Vagina (tissue), 2 donors: ENCODE measurements around the gene NISCH. TPM values are rescaled to one million over a fixed set of nuclear protein-coding genes. Genes with fewer than 3 reads are reported as not detected.

Experiments used
- DNase-seq, 2 donors: peaks; one replicate each; pipeline ENCODE4 v3.0.0-alpha.2; 2017; ENCODE audit errors: extremely low spot score in 2 of 2
- H3K27ac ChIP-seq: fragments of 200-600 bp; sonication (generic); one replicate; pipeline ENCODE4 v1.5.1; 2019
- H3K27me3 ChIP-seq: fragments of 200-600 bp; sonication (generic); one replicate; pipeline ENCODE4 v1.5.1; 2019
- H3K36me3 ChIP-seq, 2 donors: fragments of 200-600 bp; sonication (generic); one replicate each; pipeline ENCODE4 v1.5.1; 2017 to 2019
- H3K4me1 ChIP-seq: fragments of 200-600 bp; sonication (generic); one replicate; pipeline ENCODE4 v1.5.1; 2019
- H3K4me3 ChIP-seq, 2 donors: fragments of 200-600 bp; sonication (generic); 1 replicate in 1 of 2; 2 replicates in 1 of 2; pipeline ENCODE4 v1.5.1; 2016 to 2019
- H3K9me3 ChIP-seq: fragments of 200-600 bp; sonication (generic); one replicate; pipeline ENCODE4 v1.5.1; 2019
- POLR2A ChIP-seq, 2 donors: fragments of 450-650 bp; IDR thresholded peaks; one replicate each; pipeline ENCODE4 v1.6.1; 2017; ENCODE audit warnings: antibody characterized with exemption in 2 of 2, mild to moderate bottlenecking in 2 of 2, moderate library complexity in 2 of 2
- POLR2AphosphoS5 ChIP-seq, 2 donors: sonication (generic); formaldehyde crosslinking; IDR thresholded peaks; one replicate each; pipeline ENCODE4 v1.9.0; 2017; ENCODE audit warnings: antibody characterized with exemption in 2 of 2, mild to moderate bottlenecking in 2 of 2, low read depth in 1 of 2; ENCODE audit not compliant: insufficient read depth in 1 of 2
- intact Hi-C: fragments of 100-400 bp; cut with DNase I; formaldehyde crosslinking; loops from one replicate; pipeline ENCODE4 v1.15.1; 2023
- total RNA-seq: library from RNA; depleted of rRNA; stranded (reverse); fragments of >200 nt; gene quantifications from one replicate; pipeline ENCODE4 v1.2.3, GENCODE V29; 2016
- TF ChIP-seq, protein P1 (sequence below), 3 experiments: fragments of 450-650 bp in 2 of 3; fragments of 200-600 bp in 1 of 3; sonication (generic) in 1 of 3; IDR thresholded peaks; one replicate each; pipeline ENCODE4 v1.5.1; 2017 to 2019; ENCODE audit warnings: antibody characterized with exemption in 3 of 3, mild to moderate bottlenecking in 2 of 3, moderate library complexity in 2 of 3

The NISCH gene
- total RNA-seq, 1 donor from 2014 or later = 103 TPM

GRCh38 chr3:52528586-52529375 lies 73.4 kb downstream of the NISCH start:
- Histone ChIP-seq H3K4me3 (no peak overlapping the region), H3K4me1 (peaks cover 70% of the 10 kb centered on the region), H3K27ac (peak overlapping the region; percentile 11), H3K27me3 (no peaks in the 10 kb centered on the region), H3K9me3 (no peaks in the 10 kb centered on the region), H3K36me3 (peaks cover 0 to 10% of the 10 kb centered on the region in 2 donors)
- intact Hi-C loops = loop anchor here (10.0 kb wide), 1 partner anchor 104 kb away; no protein-coding TSS in a partner anchor
- TF ChIP-seq, protein P1, sequence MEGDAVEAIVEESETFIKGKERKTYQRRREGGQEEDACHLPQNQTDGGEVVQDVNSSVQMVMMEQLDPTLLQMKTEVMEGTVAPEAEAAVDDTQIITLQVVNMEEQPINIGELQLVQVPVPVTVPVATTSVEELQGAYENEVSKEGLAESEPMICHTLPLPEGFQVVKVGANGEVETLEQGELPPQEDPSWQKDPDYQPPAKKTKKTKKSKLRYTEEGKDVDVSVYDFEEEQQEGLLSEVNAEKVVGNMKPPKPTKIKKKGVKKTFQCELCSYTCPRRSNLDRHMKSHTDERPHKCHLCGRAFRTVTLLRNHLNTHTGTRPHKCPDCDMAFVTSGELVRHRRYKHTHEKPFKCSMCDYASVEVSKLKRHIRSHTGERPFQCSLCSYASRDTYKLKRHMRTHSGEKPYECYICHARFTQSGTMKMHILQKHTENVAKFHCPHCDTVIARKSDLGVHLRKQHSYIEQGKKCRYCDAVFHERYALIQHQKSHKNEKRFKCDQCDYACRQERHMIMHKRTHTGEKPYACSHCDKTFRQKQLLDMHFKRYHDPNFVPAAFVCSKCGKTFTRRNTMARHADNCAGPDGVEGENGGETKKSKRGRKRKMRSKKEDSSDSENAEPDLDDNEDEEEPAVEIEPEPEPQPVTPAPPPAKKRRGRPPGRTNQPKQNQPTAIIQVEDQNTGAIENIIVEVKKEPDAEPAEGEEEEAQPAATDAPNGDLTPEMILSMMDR (IDR thresholded peaks at IDR 0.05) = no peak
- no peak for TF ChIP-seq POLR2AphosphoS5 (IDR thresholded peaks at IDR 0.05; ENCODE audit: insufficient read depth in 1 of 2, low read depth in 1 of 2)
- no peak for TF ChIP-seq POLR2A (IDR thresholded peaks at IDR 0.05)
- no peak for DNase-seq

DNA sequence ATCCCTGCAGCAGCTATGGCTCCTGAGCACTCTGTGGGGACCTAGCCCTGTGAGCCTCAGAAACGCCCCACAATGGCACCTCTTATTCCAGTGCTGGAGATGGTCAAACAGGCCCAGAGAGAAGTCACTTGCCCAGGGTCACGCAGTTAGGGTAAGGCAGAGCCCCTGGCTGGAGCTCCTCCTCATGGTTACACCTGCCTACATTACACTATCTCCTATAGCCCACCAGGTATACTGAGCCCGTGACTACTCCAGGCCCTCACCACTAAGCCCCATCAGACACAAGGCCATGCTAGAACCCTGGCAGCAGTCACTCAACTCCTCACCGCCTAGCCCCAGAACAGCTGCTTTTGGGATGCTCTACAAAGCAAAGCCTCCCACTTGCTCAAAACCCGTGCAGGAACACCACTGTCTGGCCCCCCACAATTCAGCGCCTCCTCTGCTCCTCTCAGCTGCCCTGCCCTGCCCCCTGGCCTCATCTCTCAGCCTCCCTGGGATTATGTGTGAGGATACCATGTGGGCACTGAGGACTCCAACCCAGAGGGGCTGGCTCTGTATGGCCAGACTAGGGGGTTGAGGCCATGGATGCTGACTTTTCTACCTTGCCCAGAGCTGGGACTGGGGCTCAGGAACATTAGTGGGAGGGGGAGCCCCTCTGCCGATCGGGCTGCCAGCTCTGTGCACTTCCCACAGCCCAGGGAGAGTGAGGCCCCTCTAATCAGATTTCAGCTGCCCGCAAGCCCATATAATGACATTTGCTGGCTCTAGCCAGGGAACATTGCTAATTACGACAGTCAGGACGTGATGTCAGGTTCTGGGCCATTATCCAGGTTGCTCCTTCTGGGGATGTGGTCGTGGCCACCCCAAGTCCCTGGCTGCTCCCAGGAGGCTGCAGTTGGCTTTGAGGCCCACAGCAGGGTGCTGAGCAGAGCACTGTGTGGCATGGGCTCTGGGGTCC lies 74.3 kb downstream of the NISCH start:
- Histone ChIP-seq H3K36me3 (peaks cover 0 to 6% of the 10 kb centered on the region in 2 donors), H3K4me3 (peak overlapping the region in 1 of 2 donors; percentile 4), H3K27ac (peak overlapping the region; percentile 11), H3K9me3 (no peaks in the 10 kb centered on the region), H3K4me1 (peaks cover 73% of the 10 kb centered on the region), H3K27me3 (no peaks in the 10 kb centered on the region)
- intact Hi-C loops = loop anchor here (5.0 to 10.0 kb wide), 3 partner anchors 55 to 158 kb away; partner anchors contain the start of genes GNL3 and PBRM1
- TF ChIP-seq POLR2AphosphoS5 (IDR thresholded peaks at IDR 0.05; ENCODE audit: insufficient read depth in 1 of 2, low read depth in 1 of 2) = peak; percentile 24 to 51
- TF ChIP-seq POLR2A (IDR thresholded peaks at IDR 0.05) = no peak
- no peak for DNase-seq

- TF ChIP-seq POLR2AphosphoS5 (IDR thresholded peaks at IDR 0.05; ENCODE audit: insufficient read depth in 1 of 2, low read depth in 1 of 2) (no peak), POLR2A (IDR thresholded peaks at IDR 0.05) (no peak)
- TF ChIP-seq, protein P1 (IDR thresholded peaks at IDR 0.05) = no peak
- Histone ChIP-seq H3K36me3 (peaks cover 0 to 5% of the 10 kb centered on the region in 2 donors), H3K4me1 (peaks cover 72% of the 10 kb centered on the region), H3K9me3 (no peaks in the 10 kb centered on the region), H3K4me3 (no peak overlapping the region), H3K27me3 (no peaks in the 10 kb centered on the region), H3K27ac (peak overlapping the region; percentile 59)
- no peak for DNase-seq
- intact Hi-C loops = loop anchor here (5.0 to 10.0 kb wide), 2 partner anchors 56 to 156 kb away; partner anchors contain the start of genes GNL3 and PBRM1
These were observed 75.8 kb downstream of the NISCH start for GRCh38 chr3:52530918-52531826.

DNA sequence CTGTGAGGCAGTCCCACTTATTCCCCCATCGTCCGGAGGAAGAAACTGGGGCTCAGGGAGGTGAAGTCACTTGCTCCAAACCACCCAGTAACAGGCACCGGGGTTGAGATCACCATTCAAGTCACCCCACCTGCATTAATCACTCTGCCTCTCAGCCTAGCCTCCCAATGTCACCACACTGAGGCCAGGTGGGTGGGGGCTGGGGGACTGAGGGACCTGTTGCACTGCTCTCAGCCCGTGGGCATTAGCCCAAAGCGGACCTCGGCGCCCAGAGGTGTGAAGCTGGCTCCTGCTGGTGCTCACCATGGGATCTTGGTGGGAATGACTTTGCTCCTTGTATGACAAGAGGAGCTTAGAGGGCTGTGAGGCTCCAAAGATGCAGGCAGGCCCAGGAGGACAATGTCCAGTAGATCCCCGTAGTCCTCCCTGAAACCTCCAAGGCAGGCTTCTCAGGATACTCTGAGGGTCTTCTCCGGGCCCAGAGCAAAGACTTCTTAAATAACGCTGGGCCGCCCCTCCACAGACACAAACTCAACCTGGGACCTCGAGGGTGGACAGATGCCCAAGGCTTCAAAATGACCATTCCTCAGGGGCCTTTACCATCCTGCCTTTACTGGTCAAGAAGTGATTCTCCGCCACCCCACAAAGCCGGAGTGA lies 76.6 kb downstream of the NISCH start:
- no peaks in the 10 kb centered on the region for H3K9me3 ChIP-seq
- H3K36me3 ChIP-seq = peaks cover 0 to 5% of the 10 kb centered on the region in 2 donors
- no peak for DNase-seq
- peaks cover 67% of the 10 kb centered on the region for H3K4me1 ChIP-seq
- H3K4me3 ChIP-seq = peak overlapping the region in 1 of 2 donors; percentile 64
- intact Hi-C loops = loop anchor here (5.0 to 10.0 kb wide), 2 partner anchors 57 to 155 kb away; partner anchors contain the start of genes GNL3 and PBRM1
- TF ChIP-seq POLR2AphosphoS5 (IDR thresholded peaks at IDR 0.05; ENCODE audit: insufficient read depth in 1 of 2, low read depth in 1 of 2) = no peak
- TF ChIP-seq POLR2A (IDR thresholded peaks at IDR 0.05) = no peak
- TF ChIP-seq, protein P1 (IDR thresholded peaks at IDR 0.05) = no peak
- no peaks in the 10 kb centered on the region for H3K27me3 ChIP-seq
- H3K27ac ChIP-seq = peak overlapping the region; percentile 59
